HG02938 (cell line): ENCODE measurements around the gene INTS6.
"Not testable (repeated sequence)": the region's sequence is repeated elsewhere in the genome, so short reads cannot be mapped to it uniquely, and the experiment has no call there.

ENCODE experiments used
- ATAC-seq: cut with Tn5 transposase; IDR thresholded peaks from one replicate; pipeline ENCODE4 v1.9.1; 2021; ENCODE audit warnings: mild to moderate bottlenecking, moderate library complexity; ENCODE audit not compliant: unreplicated experiment

INTS6 gene

GRCh38 chr13:51415339-51415738 is 37.5 kb downstream of the INTS6 start:
- ATAC-seq: not testable (repeated sequence)

DNA sequence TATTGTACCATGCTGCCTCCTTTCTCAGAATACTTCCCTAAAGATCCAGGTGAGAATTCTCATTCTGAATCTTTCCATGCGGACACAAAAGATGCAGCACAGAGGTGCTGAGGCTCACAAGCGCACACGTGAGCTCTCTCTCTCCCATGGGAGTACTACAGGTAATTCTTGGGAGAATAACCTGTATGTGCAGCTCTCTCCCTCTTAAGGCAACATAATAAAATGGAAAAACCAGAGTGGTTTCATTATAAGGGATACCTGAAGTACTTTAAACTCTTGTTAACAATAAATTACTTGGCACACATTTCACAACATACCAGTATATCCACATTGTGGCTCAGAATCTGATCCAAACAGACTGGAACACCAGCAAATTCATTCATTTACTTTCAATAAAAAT is 40.4 kb downstream of the INTS6 start:
- ATAC-seq: no peak

DNA sequence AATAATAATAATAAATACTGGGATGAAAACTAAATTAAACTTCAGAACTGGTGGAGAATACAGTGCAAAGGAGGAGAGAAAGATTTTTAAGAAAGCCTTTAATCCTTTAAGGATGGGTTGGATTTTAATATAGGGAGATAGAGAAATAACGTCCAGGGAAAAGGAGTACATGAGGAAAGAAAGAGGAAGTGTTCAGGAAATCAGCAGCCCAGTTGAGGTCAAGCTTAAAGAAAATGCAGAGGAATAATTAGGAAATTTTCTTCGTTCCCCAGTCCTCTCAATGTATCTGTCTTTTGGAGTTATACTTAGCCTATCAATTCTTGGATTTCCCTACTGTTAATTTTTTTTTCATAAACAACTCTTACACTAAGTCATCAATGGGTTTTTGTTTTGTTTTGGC is 47.7 kb downstream of the INTS6 start:
- no peak for ATAC-seq

GRCh38 chr13:51397262-51397941 is 55.4 kb downstream of the INTS6 start:
- no peak for ATAC-seq

GRCh38 chr13:51396352-51396751 is 56.5 kb downstream of the INTS6 start:
- peak; percentile 90 for ATAC-seq

GRCh38 chr13:51394724-51395123 is 58.1 kb downstream of the INTS6 start:
- no peak for ATAC-seq

DNA sequence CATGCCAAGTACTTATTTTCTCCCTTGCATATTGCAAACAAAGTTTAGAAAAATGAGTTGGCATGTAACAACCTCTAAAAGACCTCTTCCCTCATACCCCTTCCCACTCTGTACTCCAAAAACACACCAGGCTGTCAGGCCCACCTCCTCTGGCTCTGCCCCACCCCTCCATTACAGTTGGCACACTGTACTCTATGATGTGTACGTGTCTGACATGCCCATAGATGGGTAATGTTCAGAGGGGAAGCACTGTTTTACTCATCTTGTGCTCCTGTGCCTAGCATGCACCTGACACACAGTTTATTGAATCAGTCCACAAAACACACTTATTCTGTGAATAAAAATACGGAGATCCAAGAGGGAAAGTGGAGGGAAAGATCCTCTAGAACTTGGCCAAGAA is 67.7 kb downstream of the INTS6 start:
- no peak for ATAC-seq

GRCh38 chr13:51380269-51380668 is 72.6 kb downstream of the INTS6 start:
- ATAC-seq: no peak

- no peak for ATAC-seq
These were observed 79.4 kb downstream of the INTS6 start for GRCh38 chr13:51373451-51373850.

DNA sequence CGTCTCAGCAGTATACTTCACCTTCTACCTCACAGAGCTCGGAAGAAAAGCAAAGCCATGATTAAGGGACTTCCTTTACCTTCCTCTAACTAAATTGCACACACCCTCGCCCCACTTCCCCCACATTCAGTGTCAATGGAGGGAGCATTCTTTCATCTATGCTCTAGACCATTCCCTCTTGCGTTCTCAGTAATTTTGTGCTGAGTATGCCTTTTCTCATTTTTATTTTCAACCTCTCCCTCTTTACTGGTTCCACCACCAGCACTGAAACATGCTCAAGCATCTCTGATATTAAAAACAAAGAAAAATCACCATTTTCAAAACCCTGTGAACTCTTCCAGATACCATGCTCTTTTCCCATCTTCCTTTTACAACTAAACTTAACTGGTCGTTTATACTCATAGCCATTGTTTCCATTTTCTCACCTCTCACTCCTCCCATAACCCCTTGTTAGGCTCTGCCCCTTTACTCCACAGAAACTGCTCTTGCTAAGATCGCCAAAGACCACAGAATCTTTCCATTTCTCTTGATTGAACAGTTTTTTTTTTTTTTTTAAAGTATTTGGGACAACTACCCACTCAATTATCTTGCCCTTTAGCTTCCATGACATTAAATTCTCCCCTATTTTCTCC is 81.0 kb downstream of the INTS6 start:
- ATAC-seq: no peak

GRCh38 chr13:51370811-51371210 is 82.0 kb downstream of the INTS6 start:
- no peak for ATAC-seq

DNA sequence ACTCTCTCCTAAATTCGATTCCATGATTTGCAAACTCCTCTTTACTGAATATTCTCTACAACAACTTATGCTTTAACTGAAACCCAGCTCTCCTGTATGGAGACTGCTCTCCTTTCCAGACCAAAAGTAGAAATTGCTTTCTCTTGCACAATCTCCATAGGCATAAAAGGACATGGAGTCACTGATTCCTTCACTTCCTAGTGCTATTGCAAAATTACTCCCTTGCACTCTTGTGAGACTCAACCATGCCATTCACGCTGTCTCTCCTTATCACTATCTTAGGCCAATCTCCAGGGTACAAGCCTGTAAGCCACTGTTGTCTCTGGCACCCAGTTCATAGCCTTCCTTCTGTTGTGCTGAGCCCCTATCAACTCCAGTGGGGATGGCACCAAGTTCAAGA is 82.7 kb downstream of the INTS6 start:
- no peak for ATAC-seq

DNA sequence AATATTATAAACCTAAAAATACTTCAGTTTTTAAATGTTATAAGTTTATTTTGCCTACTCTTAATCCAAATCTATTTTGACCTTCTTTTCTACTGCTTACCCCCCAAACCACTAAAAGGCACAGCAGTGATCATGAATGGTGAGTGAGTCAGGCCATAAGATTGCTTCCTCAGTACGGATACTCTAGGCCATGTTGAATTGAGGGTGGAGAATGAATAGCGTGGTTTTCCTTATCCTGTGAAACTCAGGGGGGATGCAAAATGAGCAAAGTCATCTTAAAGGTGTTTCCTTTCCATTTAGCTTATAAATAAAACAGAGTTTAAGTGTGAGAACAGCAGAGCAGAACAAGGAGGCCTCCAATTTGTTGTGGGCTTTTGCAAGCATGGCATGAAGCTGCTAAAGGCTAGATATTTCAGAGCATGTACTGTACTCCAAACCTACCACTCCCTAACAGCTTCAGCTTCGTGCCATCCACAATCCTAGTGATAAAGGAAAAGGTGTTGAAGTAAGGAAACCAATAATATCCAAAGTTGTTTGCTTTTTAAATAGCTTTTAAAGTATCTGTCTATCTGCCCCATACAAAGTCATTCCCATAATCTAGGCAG is 88.3 kb downstream of the INTS6 start:
- ATAC-seq: no peak

GRCh38 chr13:51363625-51364024 is 89.2 kb downstream of the INTS6 start:
- ATAC-seq: no peak

DNA sequence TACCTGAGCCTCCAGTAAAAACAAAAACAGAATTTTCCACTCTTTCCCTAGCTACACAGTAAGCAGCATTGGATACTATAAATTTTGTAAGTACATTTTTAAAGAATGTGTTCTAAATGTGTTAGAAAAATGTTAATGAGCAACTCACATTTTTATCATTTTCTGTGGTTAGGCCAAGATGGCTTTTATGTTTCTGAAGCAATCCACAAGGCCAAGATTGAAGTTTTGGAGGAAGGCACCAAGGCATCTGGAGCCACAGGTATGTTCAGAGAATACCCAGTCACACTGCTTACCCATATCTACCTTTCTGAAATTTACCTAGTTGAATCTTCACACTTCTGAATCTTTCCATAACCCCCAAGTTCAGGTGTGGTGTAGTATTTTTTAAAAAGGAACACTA is 91.7 kb downstream of the INTS6 start:
- ATAC-seq: no peak

GRCh38 chr13:51360489-51360888 is 92.3 kb downstream of the INTS6 start:
- ATAC-seq: no peak

- no peak for ATAC-seq
These were observed 93.5 kb downstream of the INTS6 start for GRCh38 chr13:51359352-51359751.

GRCh38 chr13:51357928-51358595 is 94.8 kb downstream of the INTS6 start:
- no peak for ATAC-seq

GRCh38 chr13:51355217-51355616 is 97.6 kb downstream of the INTS6 start:
- no peak for ATAC-seq

DNA sequence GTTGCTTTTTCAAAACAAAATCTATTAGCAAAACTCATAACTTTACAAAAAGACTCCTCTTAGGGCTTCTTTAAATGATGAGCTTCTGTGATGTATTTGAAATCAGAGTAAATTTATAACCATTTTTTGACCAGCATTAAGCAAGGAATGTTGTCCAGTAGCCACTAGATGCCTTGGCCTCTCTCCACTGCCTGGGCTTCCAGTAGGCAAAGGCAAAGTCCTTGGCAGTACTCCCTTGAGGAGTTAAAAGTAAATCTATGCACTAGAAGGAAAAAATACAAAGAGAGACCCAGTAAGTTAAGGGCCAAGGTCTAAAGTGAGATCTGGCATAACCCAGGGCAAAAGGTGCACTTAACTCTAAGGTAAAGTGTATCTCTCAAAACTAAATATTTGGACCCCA is 103.8 kb downstream of the INTS6 start:
- no peak for ATAC-seq

DNA sequence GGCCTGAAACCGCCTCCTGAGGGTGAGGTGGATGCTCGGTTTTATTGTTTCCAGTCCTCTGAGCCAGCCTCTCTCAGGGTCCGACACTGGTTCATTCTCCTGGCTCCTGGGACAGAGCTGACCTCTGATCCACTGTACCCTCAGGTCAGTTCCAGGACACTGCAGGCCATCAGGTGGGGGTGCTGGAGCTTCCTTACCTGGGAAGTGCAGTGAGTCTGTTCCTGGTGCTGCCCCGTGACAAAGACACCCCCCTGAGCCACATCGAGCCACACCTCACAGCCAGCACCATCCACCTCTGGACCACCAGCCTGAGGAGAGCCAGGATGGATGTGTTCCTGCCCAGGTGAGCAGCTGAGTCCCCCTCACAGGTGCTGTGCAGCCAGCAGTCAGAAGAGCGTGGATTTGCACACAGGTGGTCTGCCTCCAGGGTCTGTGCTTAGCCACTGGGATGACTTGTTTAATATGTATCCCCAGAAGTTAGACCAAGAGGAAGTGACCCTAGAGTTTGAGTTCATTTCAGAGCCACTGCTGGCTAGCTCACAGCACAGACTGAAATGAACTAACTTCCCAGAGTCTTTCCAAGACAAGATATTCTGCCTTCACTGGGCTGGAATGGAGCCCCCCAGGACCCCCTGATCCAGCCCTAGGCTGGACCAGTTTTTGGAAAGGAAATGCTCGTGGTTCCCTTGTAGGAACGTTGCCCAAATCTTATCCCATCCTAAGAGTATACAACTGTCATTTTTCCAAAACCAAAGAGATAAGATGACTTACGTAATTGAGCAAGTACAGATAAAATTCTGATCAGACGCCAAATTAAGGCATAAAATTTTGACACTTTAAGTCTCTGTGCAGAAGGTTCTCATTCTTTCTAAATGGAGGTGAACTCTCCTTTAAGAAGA is 104.5 kb downstream of the INTS6 start:
- no peak for ATAC-seq
